Sigmoid colon (tissue), 4 donors: ENCODE measurements around the gene CCDC77.

Experiments
- CTCF ChIP-seq, 4 experiments: fragments of 450-650 bp in 3 of 4; fragments of 200-600 bp in 1 of 4; IDR thresholded peaks; one replicate each; pipeline ENCODE4 v1.5.1; 2016 to 2019; ENCODE audit warnings: antibody characterized with exemption in 4 of 4, mild to moderate bottlenecking in 3 of 4, moderate library complexity in 2 of 4
- POLR2A ChIP-seq, 2 donors: fragments of 450-650 bp; IDR thresholded peaks; one replicate each; pipeline ENCODE4 v1.6.1; 2016; ENCODE audit warnings: antibody characterized with exemption in 2 of 2, mild to moderate bottlenecking in 2 of 2, moderate library complexity in 2 of 2
- POLR2AphosphoS5 ChIP-seq, 4 donors: sonication (generic); formaldehyde crosslinking; IDR thresholded peaks; one replicate each; pipeline ENCODE4 v1.6.1; 2017; ENCODE audit warnings: antibody characterized with exemption in 4 of 4

- no peak for TF ChIP-seq CTCF (IDR thresholded peaks at IDR 0.05)
- no peak for TF ChIP-seq POLR2A (IDR thresholded peaks at IDR 0.05)
- peak in 3 of 4 donors; percentile 34 to 79 (median 75) for TF ChIP-seq POLR2AphosphoS5 (IDR thresholded peaks at IDR 0.05)
Observed at GRCh38 chr12:401235-402028, at the start of gene CCDC77.
